ENCODE data around the gene PRLR.
"Not testable (repeated sequence)": the region's sequence is repeated elsewhere in the genome, so short reads cannot be mapped to it uniquely, and the experiment has no call there.

DNA sequence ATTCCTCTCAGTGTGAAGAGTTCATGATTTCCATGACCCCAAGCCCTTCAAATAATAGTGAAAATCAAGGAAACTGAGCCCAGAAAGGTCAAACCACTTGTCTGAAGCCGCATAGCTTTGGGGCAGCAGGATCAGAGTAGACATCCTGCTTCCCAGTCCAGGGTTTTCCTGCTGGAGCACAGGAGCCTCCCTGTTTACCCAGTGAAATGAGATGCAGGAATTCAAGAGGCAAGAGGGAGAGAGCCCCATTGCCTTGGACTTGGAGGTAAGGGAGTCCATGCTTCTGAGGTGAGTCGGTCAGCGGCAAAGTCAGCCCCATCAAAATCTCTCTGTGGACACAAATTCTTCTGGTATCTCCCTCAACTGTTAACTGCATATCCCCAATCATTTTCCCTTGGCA lies 42.7 kb downstream of the PRLR start:
- TF ChIP-seq POLR2A, CTCF (IDR thresholded peaks at IDR 0.05): not testable (repeated sequence)

Data from uterus (tissue), 2 donors.